Stimulated activated CD8-positive, alpha-beta memory T cell treated with anti-CD3 and anti-CD28 coated beads, Interleukin-12 subunit alpha, Interleukin-12 subunit beta, amount 100 ng/mL, for 1 hour (primary cell): Measurements from ENCODE around the gene PDCD5.

Experiments
- DNase-seq: peaks from one replicate; pipeline ENCODE4 v3.0.0-alpha.2; 2020; ENCODE audit warnings: low read depth

The PDCD5 gene

GRCh38 chr19:32631381-32631780 lies 50.4 kb downstream of the PDCD5 start:
- no peak for DNase-seq
